Measurements from ENCODE around the gene KLF11.
A peak's percentile ranks its signal among the peaks of the same experiment; 100 is the strongest.

Gene KLF11

DNA sequence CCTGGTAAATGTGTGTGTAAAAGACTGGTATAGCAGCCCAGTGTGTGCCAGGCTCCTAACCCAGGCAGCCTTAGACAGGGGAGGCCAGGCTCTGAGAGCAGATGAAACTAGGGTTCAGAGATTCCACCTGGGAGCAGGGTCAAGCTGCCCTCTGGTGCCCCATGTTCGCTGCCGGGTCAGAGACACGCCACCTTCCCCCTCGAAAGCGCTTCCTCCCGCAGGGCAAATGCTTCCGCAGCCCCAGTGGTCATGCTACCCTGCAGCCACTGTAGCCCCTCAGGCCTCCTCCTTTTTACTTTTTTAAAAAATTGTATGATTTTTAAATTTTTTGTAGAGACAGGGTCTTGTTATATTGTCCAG is 10.6 kb upstream of the KLF11 start:
- DNase-seq (ENCODE audit: low read depth), result no peak
- no peak overlapping the region for H3K4me3 ChIP-seq (ENCODE audit: control insufficient read depth, low read depth, low read length)
- TF ChIP-seq CTCF (IDR thresholded peaks at IDR 0.05; ENCODE audit: control insufficient read depth, insufficient read depth, low read depth, low read length, missing control alignments), result no peak

DNA sequence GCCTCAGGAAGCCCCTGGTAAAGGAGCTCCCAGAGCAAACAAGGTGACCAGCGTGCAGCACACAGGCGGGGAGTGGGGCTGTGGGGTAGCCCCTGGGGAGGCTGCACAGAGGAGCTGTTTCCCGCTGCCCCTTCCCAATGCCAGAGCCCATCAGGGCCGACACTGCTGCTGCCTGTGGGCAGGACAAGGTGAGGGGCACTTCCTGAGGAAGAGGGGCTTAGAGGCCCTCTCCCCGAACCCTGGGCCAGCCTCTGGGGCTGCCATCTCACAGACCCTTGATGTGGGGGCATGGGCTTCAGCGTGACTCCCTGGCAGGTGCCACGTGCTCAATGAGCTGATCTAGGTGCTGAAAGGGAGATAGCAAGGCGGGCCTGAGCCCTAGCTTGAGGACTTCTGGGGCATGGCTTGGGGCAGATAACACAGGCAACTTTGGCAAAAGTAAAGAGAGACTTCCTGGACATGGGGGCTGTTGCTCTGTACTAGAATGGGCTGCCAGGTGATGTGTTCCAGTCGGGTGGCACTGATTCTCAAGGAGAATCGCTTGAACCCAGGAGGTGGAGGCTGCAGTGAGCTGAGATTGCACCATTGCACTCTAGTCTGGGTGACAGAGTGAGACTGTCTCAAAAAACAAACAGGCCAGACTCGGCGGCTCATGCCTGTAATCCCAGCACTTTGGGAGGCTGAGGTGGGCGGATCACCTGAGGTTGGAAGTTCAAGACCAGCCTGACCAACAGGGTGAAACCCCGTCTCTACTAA is 9.9 kb upstream of the KLF11 start:
- DNase-seq (ENCODE audit: low read depth), result no peak
- no peak overlapping the region for H3K4me3 ChIP-seq (ENCODE audit: control insufficient read depth, low read depth, low read length)
- no peak for TF ChIP-seq CTCF (IDR thresholded peaks at IDR 0.05; ENCODE audit: control insufficient read depth, insufficient read depth, low read depth, low read length, missing control alignments)

- no peak for TF ChIP-seq CTCF (IDR thresholded peaks at IDR 0.05; ENCODE audit: control insufficient read depth, insufficient read depth, low read depth, low read length, missing control alignments)
- no peak overlapping the region for H3K4me3 ChIP-seq (ENCODE audit: control insufficient read depth, low read depth, low read length)
- DNase-seq (ENCODE audit: low read depth), result no peak
These were observed 8.9 kb upstream of the KLF11 start for GRCh38 chr2:10034333-10035052.

DNA sequence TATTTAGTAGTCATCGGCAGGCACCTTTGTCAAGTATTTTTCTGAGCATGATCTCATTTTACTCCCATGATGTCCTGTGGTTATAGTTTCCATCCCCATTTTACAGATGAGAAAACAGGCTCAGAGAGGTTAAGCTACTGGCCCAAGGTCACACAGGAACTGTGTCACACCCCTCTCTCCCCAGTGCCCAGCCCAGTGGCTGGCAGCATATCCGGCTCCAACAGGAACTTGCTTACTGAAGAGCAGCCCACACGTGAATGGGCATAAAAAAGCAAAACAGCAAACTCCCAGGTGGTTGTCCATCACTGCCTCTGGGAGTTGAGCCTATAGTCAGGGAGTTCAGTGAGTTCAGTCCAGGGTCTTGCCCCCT is 8.3 kb upstream of the KLF11 start:
- no peak overlapping the region for H3K4me3 ChIP-seq (ENCODE audit: control insufficient read depth, low read depth, low read length)
- no peak for TF ChIP-seq CTCF (IDR thresholded peaks at IDR 0.05; ENCODE audit: control insufficient read depth, insufficient read depth, low read depth, low read length, missing control alignments)
- DNase-seq (ENCODE audit: low read depth), result no peak

- no peak for TF ChIP-seq CTCF (IDR thresholded peaks at IDR 0.05; ENCODE audit: control insufficient read depth, insufficient read depth, low read depth, low read length, missing control alignments)
- no peak for DNase-seq (ENCODE audit: low read depth)
- no peak overlapping the region for H3K4me3 ChIP-seq (ENCODE audit: control insufficient read depth, low read depth, low read length)
These were observed 7.7 kb upstream of the KLF11 start for GRCh38 chr2:10035633-10036032.

GRCh38 chr2:10036095-10036884 is 7.1 kb upstream of the KLF11 start:
- no peak overlapping the region for H3K4me3 ChIP-seq (ENCODE audit: control insufficient read depth, low read depth, low read length)
- peak; percentile 23 for DNase-seq (ENCODE audit: low read depth)
- TF ChIP-seq CTCF (IDR thresholded peaks at IDR 0.05; ENCODE audit: control insufficient read depth, insufficient read depth, low read depth, low read length, missing control alignments), result peak; percentile 65
